Neural progenitor cell (in vitro differentiated cells): ENCODE data around the gene G6PD. TPM values are rescaled to one million over a fixed set of nuclear protein-coding genes. Genes with fewer than 3 reads are reported as not detected.

Source experiments
- DNase-seq: peaks from one replicate; pipeline ENCODE4 v3.0.0-alpha.2; 2016; ENCODE audit warnings: low spot score
- H2AFZ ChIP-seq: fragments of 200-600 bp; sonication (generic); replicated peaks from 2 replicates; pipeline ENCODE4 v1.6.1; 2016; ENCODE audit warnings: antibody characterized with exemption
- H3F3A ChIP-seq: fragments of 200-600 bp; sonication (generic); 2 replicates; pipeline ENCODE4 v1.6.1; 2016; ENCODE audit warnings: antibody characterized with exemption, low read depth
- H3K27ac ChIP-seq: fragments of 200-600 bp; sonication (generic); 2 replicates; pipeline ENCODE4 v1.5.1; 2016; ENCODE audit warnings: mild to moderate bottlenecking
- H3K27me3 ChIP-seq: fragments of 200-600 bp; sonication (generic); 2 replicates; pipeline ENCODE4 v1.6.1; 2016; ENCODE audit warnings: mild to moderate bottlenecking, moderate library complexity
- H3K36me3 ChIP-seq: fragments of 200-600 bp; sonication (generic); 2 replicates; pipeline ENCODE4 v1.5.1; 2016
- H3K4me1 ChIP-seq: fragments of 200-600 bp; sonication (generic); 2 replicates; pipeline ENCODE4 v1.6.1; 2016; ENCODE audit warnings: mixed run types
- H3K4me2 ChIP-seq: fragments of 200-600 bp; sonication (generic); 2 replicates; pipeline ENCODE4 v1.6.1; 2016
- H3K4me3 ChIP-seq: fragments of 200-600 bp; sonication (generic); 2 replicates; pipeline ENCODE4 v1.5.1; 2016
- H3K79me2 ChIP-seq: fragments of 200-600 bp; sonication (generic); 2 replicates; pipeline ENCODE4 v1.6.1; 2016; ENCODE audit warnings: low read depth
- H3K9ac ChIP-seq: fragments of 200-600 bp; sonication (generic); 2 replicates; pipeline ENCODE4 v1.6.1; 2016
- H3K9me3 ChIP-seq: fragments of 200-600 bp; sonication (generic); 2 replicates; pipeline ENCODE4 v1.5.1; 2016; ENCODE audit warnings: low read depth
- H4K20me1 ChIP-seq: fragments of 200-600 bp; sonication (generic); 2 replicates; pipeline ENCODE4 v1.6.1; 2016; ENCODE audit warnings: low read depth
- H3K27ac Mint-ChIP-seq: 3 replicates; pipeline ENCODE4 v1.8.0; 2021; ENCODE audit warnings: mixed read lengths
- H3K27me3 Mint-ChIP-seq: 2 replicates; pipeline ENCODE4 v1.8.0; 2022; ENCODE audit warnings: low read depth, mild to moderate bottlenecking, inconsistent platforms, moderate library complexity, mixed read lengths; ENCODE audit not compliant: insufficient read depth
- H3K36me3 Mint-ChIP-seq: 3 replicates; pipeline ENCODE4 v1.8.0; 2021; ENCODE audit warnings: mixed read lengths
- H3K4me1 Mint-ChIP-seq: 3 replicates; pipeline ENCODE4 v1.8.0; 2021; ENCODE audit warnings: mixed read lengths
- H3K4me3 Mint-ChIP-seq: 3 replicates; pipeline ENCODE4 v1.8.0; 2021; ENCODE audit warnings: mild to moderate bottlenecking, moderate library complexity, mixed read lengths
- H3K9me3 Mint-ChIP-seq: 3 replicates; pipeline ENCODE4 v1.8.0; 2020; ENCODE audit warnings: mixed read lengths
- CTCF ChIP-seq: fragments of 200-600 bp; sonication (generic); IDR thresholded peaks from 2 replicates; pipeline ENCODE4 v1.5.1; 2017; ENCODE audit warnings: antibody characterized with exemption, mild to moderate bottlenecking
- EZH2 ChIP-seq: fragments of 200-600 bp; sonication (generic); IDR thresholded peaks from 2 replicates; pipeline ENCODE4 v1.6.1; 2017; ENCODE audit warnings: antibody characterized with exemption, mild to moderate bottlenecking, moderate library complexity
- EZH2phosphoT487 ChIP-seq: fragments of 200-600 bp; sonication (generic); IDR thresholded peaks from 2 replicates; pipeline ENCODE4 v1.6.1; 2017; ENCODE audit warnings: antibody characterized with exemption
- total RNA-seq: library from RNA; depleted of rRNA; stranded (reverse); fragments of >200 nt; gene quantifications from 2 replicates; pipeline ENCODE4 v1.2.3, GENCODE V29; 2015; ENCODE audit warnings: low replicate concordance

G6PD gene
- total RNA-seq, 1 donor from 2014 or later, result 21.6 TPM

DNA sequence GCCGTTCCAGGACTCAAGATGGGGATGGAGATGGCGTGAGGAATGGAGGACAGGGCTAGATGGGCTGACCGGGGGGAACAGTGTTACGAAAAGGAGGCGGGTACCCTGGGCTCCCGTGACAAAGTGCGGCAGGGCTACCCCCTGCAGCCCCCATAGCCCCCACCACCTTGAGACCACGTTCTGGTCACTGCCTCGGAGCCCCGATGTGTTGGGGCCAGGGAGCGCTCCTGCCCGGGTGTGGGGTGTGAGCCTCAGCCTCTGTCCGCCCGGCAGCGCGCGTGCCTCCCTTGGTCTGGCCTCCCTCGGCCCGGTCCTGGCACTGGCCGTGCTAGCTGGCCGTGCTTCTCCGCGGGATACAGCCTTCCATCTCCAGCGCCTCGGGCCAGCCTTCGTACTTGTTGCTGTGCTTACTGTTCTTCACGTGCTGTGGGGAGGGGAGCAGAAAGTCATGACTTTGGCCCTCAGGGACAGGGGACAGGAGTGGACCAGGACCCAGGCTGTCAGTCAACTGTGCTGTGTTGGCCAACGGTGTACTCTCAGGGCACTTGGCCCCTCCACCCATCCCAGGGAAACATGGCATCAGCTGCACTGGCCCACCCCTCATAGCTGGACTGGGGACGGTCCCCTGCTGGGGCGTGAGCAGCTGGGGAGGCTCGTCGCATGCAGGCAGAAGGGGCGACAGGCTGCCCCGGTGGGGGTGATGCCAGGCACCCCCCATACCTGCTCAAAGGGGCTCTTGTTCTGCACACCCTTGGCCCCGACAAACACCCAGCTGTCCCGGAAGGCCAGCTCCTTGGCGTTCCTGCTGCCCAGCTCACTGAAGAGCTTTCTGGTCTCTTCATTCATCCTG lies 39.9 kb downstream of the G6PD start:
- Mint-ChIP-seq H3K9me3 (peaks cover 21% of the 10 kb centered on the region), H3K4me1 (no peaks in the 10 kb centered on the region), H3K27ac (no peak overlapping the region), H3K4me3 (no peak overlapping the region), H3K36me3 (peaks cover 15% of the 10 kb centered on the region), H3K27me3 (peaks cover 7% of the 10 kb centered on the region)
- H3K4me1 ChIP-seq, result no peaks in the 10 kb centered on the region
- no peaks in the 10 kb centered on the region for H3K27me3 ChIP-seq
- no peaks in the 10 kb centered on the region for H3K79me2 ChIP-seq
- H2AFZ ChIP-seq, result no peak overlapping the region
- no peaks in the 10 kb centered on the region for H4K20me1 ChIP-seq
- no peaks in the 10 kb centered on the region for H3K36me3 ChIP-seq
- DNase-seq, result no peak
- no peak overlapping the region for H3K4me3 ChIP-seq
- no peak overlapping the region for H3K27ac ChIP-seq
- H3K9ac ChIP-seq, result no peak overlapping the region
- TF ChIP-seq EZH2 (no peak), EZH2phosphoT487 (no peak), CTCF (no peak)
- H3K4me2 ChIP-seq, result no peak overlapping the region
- peaks cover 3% of the 10 kb centered on the region for H3K9me3 ChIP-seq
- no peaks in the 10 kb centered on the region for H3F3A ChIP-seq

- no peak overlapping the region for H3K9ac ChIP-seq
- Mint-ChIP-seq H3K4me3 (no peak overlapping the region), H3K9me3 (peaks cover 19% of the 10 kb centered on the region), H3K36me3 (peaks cover 15% of the 10 kb centered on the region), H3K27me3 (peaks cover 7% of the 10 kb centered on the region), H3K4me1 (no peaks in the 10 kb centered on the region), H3K27ac (no peak overlapping the region)
- H3K4me1 ChIP-seq, result no peaks in the 10 kb centered on the region
- H3K4me3 ChIP-seq, result no peak overlapping the region
- no peaks in the 10 kb centered on the region for H3K36me3 ChIP-seq
- DNase-seq, result no peak
- no peak overlapping the region for H3K4me2 ChIP-seq
- H3K27ac ChIP-seq, result no peak overlapping the region
- peaks cover 3% of the 10 kb centered on the region for H3K9me3 ChIP-seq
- no peak overlapping the region for H2AFZ ChIP-seq
- H4K20me1 ChIP-seq, result no peaks in the 10 kb centered on the region
- no peaks in the 10 kb centered on the region for H3K27me3 ChIP-seq
- no peaks in the 10 kb centered on the region for H3F3A ChIP-seq
- H3K79me2 ChIP-seq, result no peaks in the 10 kb centered on the region
- no peak for TF ChIP-seq CTCF
- TF ChIP-seq EZH2phosphoT487, result no peak
- no peak for TF ChIP-seq EZH2
These were observed 40.9 kb downstream of the G6PD start for GRCh38 chrX:154505734-154506133.

DNA sequence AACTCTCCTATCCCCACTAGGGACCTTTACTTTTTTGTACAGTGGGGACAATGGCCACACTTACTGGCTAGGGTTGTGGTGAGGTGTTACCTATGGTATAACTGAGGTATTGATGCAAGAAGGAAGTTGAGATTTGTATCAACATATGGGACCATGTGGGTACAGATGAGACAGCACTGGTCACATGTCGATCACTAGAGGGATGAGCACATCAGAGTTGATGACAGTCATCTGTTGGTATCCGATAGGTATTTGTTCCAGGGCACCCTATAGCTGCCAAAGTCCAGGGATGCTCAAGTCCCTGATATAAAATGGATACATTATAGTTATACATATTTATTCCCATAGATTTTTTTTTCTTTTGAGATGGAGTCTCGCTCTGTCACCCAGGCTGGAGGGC lies 43.7 kb downstream of the G6PD start:
- H3K27me3 Mint-ChIP-seq, result peaks cover 3% of the 10 kb centered on the region
- H3K9me3 Mint-ChIP-seq, result peaks cover 10% of the 10 kb centered on the region
- Histone ChIP-seq H3F3A (no peaks in the 10 kb centered on the region), H3K27me3 (no peaks in the 10 kb centered on the region), H4K20me1 (no peaks in the 10 kb centered on the region), H3K36me3 (no peaks in the 10 kb centered on the region), H3K9me3 (no peaks in the 10 kb centered on the region), H3K4me3 (no peak overlapping the region), H3K27ac (no peak overlapping the region), H3K4me2 (no peak overlapping the region), H3K4me1 (no peaks in the 10 kb centered on the region), H3K9ac (no peak overlapping the region), H3K79me2 (no peaks in the 10 kb centered on the region), H2AFZ (no peak overlapping the region)
- H3K27ac Mint-ChIP-seq, result no peak overlapping the region
- no peak for DNase-seq
- no peaks in the 10 kb centered on the region for H3K4me1 Mint-ChIP-seq
- no peak overlapping the region for H3K4me3 Mint-ChIP-seq
- H3K36me3 Mint-ChIP-seq, result peaks cover 2% of the 10 kb centered on the region
- TF ChIP-seq CTCF, result no peak
- TF ChIP-seq EZH2phosphoT487, result no peak
- no peak for TF ChIP-seq EZH2
